ENCODE results near the gene ERVK3-1. TPM values are rescaled to one million over a fixed set of nuclear protein-coding genes. Genes with fewer than 3 reads are reported as not detected.
"Not testable (repeated sequence)": the region's sequence is repeated elsewhere in the genome, so short reads cannot be mapped to it uniquely, and the experiment has no call there.

ERVK3-1 gene
- total and polyA plus RNA-seq, 2 of the 8 experiments (the other 6 are each of a cell fraction or from before 2014, with no cell fraction given), result 29.9 to 31.5 TPM

DNA sequence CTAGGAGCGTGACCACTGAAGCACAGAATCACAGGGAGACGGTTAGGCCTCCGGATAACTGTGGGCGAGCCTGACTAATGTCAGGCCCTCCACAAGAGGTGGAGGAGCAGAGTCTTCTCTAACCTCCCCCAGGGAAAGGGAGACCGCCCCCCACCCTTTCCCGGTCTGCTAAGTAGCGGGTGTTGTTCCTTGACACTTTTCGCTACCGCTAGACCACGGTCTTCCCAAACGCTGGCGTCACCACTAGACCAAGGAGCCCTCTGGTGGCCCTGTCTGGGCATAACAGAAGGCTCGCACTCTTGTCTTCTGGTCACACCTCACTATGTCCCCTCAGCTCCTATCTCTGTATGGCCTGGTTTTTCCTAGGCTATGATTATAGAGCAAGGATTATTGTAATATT is 5.5 kb downstream of the ERVK3-1 start:
- H3K4me1 ChIP-seq (replicated peaks in 1 of 4; ENCODE audit: control insufficient read depth in 3 of 4, insufficient read depth in 4 of 4, low read length in 3 of 4); H3K4me2 ChIP-seq (ENCODE audit: insufficient read depth in 1 of 2, low read depth in 2 of 2, low read length in 2 of 2); H3K79me1 ChIP-seq (ENCODE audit: low read depth, low read length); H3K9ac ChIP-seq (replicated peaks in 1 of 4; ENCODE audit: extremely low read depth in 1 of 4, low read depth in 3 of 4, low read length in 3 of 4); H4K8ac ChIP-seq (ENCODE audit: extremely low read depth, insufficient read depth, low read length); H4K20me1 ChIP-seq (replicated peaks in 1 of 2; ENCODE audit: control insufficient read depth in 1 of 2, insufficient read depth in 2 of 2, low read length in 2 of 2); H2AFZ ChIP-seq (ENCODE audit: low read length); H2BK20ac ChIP-seq (ENCODE audit: low read length); H3K4ac ChIP-seq (replicated peaks; ENCODE audit: insufficient read length, low read depth, low read length); H3K23ac ChIP-seq (ENCODE audit: insufficient read length); H3K9me3 ChIP-seq (ENCODE audit: insufficient read depth in 2 of 2, low read depth in 1 of 2, low read length in 1 of 2); H4K91ac ChIP-seq (replicated peaks; ENCODE audit: insufficient read length, low read length); H3K4me3 ChIP-seq (ENCODE audit: extremely low read depth in 1 of 4, insufficient read depth in 2 of 4, low read depth in 3 of 4, low read length in 4 of 4); H2AK5ac ChIP-seq (ENCODE audit: low read depth, low read length); H2BK15ac ChIP-seq (ENCODE audit: low read length); H2BK120ac ChIP-seq (replicated peaks; ENCODE audit: low read depth, low read length); H3K27me3 ChIP-seq (replicated peaks in 1 of 4; ENCODE audit: control insufficient read depth in 3 of 4, extremely low read depth in 1 of 4, insufficient read depth in 3 of 4, low read length in 3 of 4); H3K27ac ChIP-seq (ENCODE audit: low read depth, low read length); H3K18ac ChIP-seq (ENCODE audit: extremely low read depth, low read length); H2BK12ac ChIP-seq (ENCODE audit: low read depth, low read length); H2BK5ac ChIP-seq (ENCODE audit: low read depth, low read length); H4K5ac ChIP-seq (ENCODE audit: insufficient read length, low read depth, low read length); H3K23me2 ChIP-seq (ENCODE audit: low read depth, low read length); H3K14ac ChIP-seq (ENCODE audit: insufficient read length); H3K79me2 ChIP-seq (ENCODE audit: control insufficient read depth in 1 of 2, insufficient read depth in 2 of 2, low read length in 2 of 2); FAIRE-seq; H3K56ac ChIP-seq (replicated peaks; ENCODE audit: insufficient read length, low read depth, low read length): not testable (repeated sequence)
- POLR2A ChIA-PET (ENCODE audit: partially characterized antibody), result interaction anchor here (0.9 to 1.8 kb wide), 2 partner anchors 9 to 78 kb away, joined by 4 to 5 read pairs; no protein-coding TSS in a partner anchor
- 46% methylated on average over 13 of the region's 13 CpGs; no CpG with 5 or more reads in 1 of the 2 experiments for WGBS, 2 experiments (ENCODE audit: extremely low coverage in 1 of 2, insufficient coverage in 1 of 2, insufficient read length in 1 of 2, insufficient replicate concordance in 2 of 2, low coverage in 1 of 2, low lambda C conversion rate in 2 of 2, missing lambda C conversion rate in 1 of 2)
- peak; percentile 19 to 87 for DNase-seq (ENCODE audit: low read depth in 1 of 2, low spot score in 2 of 2)
- CTCF ChIA-PET (ENCODE audit: partially characterized antibody), result interaction anchor here (0.9 to 2.3 kb wide), 7 partner anchors 10 to 209 kb away, joined by 3 to 9 read pairs (median 5); partner anchors contain the start of gene ZBTB45
- H3K36me3 ChIP-seq (ENCODE audit: control insufficient read depth in 2 of 4, insufficient read depth in 4 of 4, low read length in 3 of 4), result peaks cover 9 to 48% (median 36%) of the 10 kb centered on the region in 4 experiments
- TF ChIP-seq, protein P1, sequence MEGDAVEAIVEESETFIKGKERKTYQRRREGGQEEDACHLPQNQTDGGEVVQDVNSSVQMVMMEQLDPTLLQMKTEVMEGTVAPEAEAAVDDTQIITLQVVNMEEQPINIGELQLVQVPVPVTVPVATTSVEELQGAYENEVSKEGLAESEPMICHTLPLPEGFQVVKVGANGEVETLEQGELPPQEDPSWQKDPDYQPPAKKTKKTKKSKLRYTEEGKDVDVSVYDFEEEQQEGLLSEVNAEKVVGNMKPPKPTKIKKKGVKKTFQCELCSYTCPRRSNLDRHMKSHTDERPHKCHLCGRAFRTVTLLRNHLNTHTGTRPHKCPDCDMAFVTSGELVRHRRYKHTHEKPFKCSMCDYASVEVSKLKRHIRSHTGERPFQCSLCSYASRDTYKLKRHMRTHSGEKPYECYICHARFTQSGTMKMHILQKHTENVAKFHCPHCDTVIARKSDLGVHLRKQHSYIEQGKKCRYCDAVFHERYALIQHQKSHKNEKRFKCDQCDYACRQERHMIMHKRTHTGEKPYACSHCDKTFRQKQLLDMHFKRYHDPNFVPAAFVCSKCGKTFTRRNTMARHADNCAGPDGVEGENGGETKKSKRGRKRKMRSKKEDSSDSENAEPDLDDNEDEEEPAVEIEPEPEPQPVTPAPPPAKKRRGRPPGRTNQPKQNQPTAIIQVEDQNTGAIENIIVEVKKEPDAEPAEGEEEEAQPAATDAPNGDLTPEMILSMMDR (IDR thresholded peaks at IDR 0.05; ENCODE audit: control extremely low read depth in 1 of 3, insufficient read depth in 1 of 3, low read depth in 1 of 3, low read length in 3 of 3), result peak; percentile 3 to 30 (median 23)
- TF ChIP-seq RAD21 (IDR thresholded peaks at IDR 0.05 in 1 of 2, conservative IDR thresholded peaks at IDR 0.05 in 1 of 2; ENCODE audit: low read depth in 2 of 2, low read length in 2 of 2), result peak; percentile 24 to 36; a peak in 3 of 4 replicates
